H1 (cell line): Measurements from ENCODE around the gene NTN1. TPM values are rescaled to one million over a fixed set of nuclear protein-coding genes. Genes with fewer than 3 reads are reported as not detected.

Source experiments
- CBX8 ChIP-seq: fragments of 300-800, 300-1000 bp; sonication (generic); IDR thresholded peaks from 2 replicates; pipeline ENCODE4 v1.7.1; 2016; ENCODE audit warnings: low read depth, low read length, borderline replicate concordance
- GTF2F1 ChIP-seq: IDR thresholded peaks from 2 replicates; pipeline ENCODE4 v1.6.1; 2012; ENCODE audit warnings: low read depth, low read length, improper control_type of control experiment, borderline replicate concordance
- JUND ChIP-seq: IDR thresholded peaks from 2 replicates; pipeline ENCODE4 v1.6.1; 2011; ENCODE audit warnings: mild to moderate bottlenecking, improper control_type of control experiment, low read length
- KDM4A ChIP-seq: IDR thresholded peaks from one replicate; pipeline ENCODE4 v1.7.1; 2012; ENCODE audit warnings: low read depth, mild to moderate bottlenecking, moderate library complexity, low read length, inconsistent platforms; ENCODE audit not compliant: severe bottlenecking
- POLR2A ChIP-seq, 2 experiments: IDR thresholded peaks; 1 replicate in 1 of 2; 2 replicates in 1 of 2; pipeline ENCODE4 v1.6.1; 2011; ENCODE audit warnings: low read depth in 2 of 2, low read length in 2 of 2, mild to moderate bottlenecking in 2 of 2; ENCODE audit errors: control extremely low read depth in 1 of 2
- POLR2AphosphoS5 ChIP-seq: IDR thresholded peaks from 2 replicates; pipeline ENCODE4 v1.6.1; 2011; ENCODE audit warnings: low read depth, low read length
- SP2 ChIP-seq: IDR thresholded peaks from 2 replicates; pipeline ENCODE4 v1.6.1; 2012; ENCODE audit warnings: mild to moderate bottlenecking, low read length, inconsistent platforms
- SP4 ChIP-seq: IDR thresholded peaks from 2 replicates; pipeline ENCODE4 v1.6.1; 2012; ENCODE audit warnings: low read length, inconsistent platforms
- TAF1 ChIP-seq: IDR thresholded peaks from 2 replicates; pipeline ENCODE4 v1.6.1; 2011; ENCODE audit warnings: mild to moderate bottlenecking, low read depth, low read length
- USF2 ChIP-seq: IDR thresholded peaks from 2 replicates; pipeline ENCODE4 v1.6.1; 2011; ENCODE audit warnings: low read length, improper control_type of control experiment
- polyA plus RNA-seq, 7 experiments: library from polyadenylated mRNA; depleted of rRNA in 3 of 7; stranded (reverse) in 5 of 7; unstranded in 2 of 7; fragments of >200 nt in 5 of 7; fragments of 200-250 nt in 2 of 7; gene quantifications; 1 replicate in 5 of 7; 2 replicates in 1 of 7; 4 replicates in 1 of 7; pipeline versions ENCODE4 v1.2.1 to v1.2.3, GENCODE V29; 2011 to 2013; ENCODE audit warnings: missing spikeins in 2 of 7, mixed read lengths in 2 of 7
- total RNA-seq: library from RNA; stranded (reverse); fragmentation: NEBNext Ultra II Directional; extraction: Animal tissue kit (Norgen Biotek cat#: 25700); gene quantifications from 2 replicates; pipeline ENCODE4 v1.2.1, GENCODE V29; 2021
- TF ChIP-seq, protein P1 (sequence below): fragments of 300-600 bp; sonication (generic); IDR thresholded peaks from 2 replicates; pipeline ENCODE4 v1.7.1; 2012; ENCODE audit warnings: low read length, moderate library complexity, mild to moderate bottlenecking, inconsistent platforms; ENCODE audit not compliant: insufficient replicate concordance

Gene NTN1
- total and polyA plus RNA-seq, 2 of the 8 experiments (the other 6 are each of a cell fraction or from before 2014, with no cell fraction given) = 2.0 to 2.3 TPM

DNA sequence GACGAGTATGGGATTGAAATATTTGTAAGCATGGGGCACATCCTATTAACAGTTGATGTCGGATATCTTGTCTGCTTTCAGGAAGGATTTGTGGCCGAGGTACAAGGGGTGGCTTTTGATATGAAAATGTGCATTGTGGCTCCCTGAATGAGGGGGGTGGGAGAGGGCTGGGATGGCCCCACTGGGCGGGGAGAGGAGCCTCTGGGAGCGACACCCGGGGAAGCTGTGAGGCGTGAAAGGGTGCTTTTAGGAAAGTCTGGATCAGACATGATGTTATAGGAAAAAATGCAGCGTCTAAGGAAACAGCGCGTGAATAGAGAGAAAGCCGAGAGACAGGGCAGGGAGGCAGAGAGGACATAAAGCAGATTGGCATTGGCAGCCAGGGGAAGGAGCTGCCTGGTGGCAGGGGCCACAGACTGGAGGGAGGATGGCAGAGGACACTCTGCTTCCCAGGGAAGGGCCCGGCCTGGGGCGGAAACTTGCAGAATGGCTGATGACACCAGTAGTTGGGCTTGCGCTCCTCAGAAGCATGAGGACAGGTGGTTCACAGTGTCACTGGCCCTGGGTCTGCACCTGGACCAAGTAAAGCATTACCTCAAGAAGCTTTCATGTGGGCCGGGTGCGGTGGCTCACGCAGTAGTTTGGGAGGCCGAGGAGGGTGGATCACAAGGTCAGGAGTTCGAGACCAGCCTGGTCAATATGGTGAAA lies 95.7 kb downstream of the NTN1 start (continued):
- TF ChIP-seq, protein P1, sequence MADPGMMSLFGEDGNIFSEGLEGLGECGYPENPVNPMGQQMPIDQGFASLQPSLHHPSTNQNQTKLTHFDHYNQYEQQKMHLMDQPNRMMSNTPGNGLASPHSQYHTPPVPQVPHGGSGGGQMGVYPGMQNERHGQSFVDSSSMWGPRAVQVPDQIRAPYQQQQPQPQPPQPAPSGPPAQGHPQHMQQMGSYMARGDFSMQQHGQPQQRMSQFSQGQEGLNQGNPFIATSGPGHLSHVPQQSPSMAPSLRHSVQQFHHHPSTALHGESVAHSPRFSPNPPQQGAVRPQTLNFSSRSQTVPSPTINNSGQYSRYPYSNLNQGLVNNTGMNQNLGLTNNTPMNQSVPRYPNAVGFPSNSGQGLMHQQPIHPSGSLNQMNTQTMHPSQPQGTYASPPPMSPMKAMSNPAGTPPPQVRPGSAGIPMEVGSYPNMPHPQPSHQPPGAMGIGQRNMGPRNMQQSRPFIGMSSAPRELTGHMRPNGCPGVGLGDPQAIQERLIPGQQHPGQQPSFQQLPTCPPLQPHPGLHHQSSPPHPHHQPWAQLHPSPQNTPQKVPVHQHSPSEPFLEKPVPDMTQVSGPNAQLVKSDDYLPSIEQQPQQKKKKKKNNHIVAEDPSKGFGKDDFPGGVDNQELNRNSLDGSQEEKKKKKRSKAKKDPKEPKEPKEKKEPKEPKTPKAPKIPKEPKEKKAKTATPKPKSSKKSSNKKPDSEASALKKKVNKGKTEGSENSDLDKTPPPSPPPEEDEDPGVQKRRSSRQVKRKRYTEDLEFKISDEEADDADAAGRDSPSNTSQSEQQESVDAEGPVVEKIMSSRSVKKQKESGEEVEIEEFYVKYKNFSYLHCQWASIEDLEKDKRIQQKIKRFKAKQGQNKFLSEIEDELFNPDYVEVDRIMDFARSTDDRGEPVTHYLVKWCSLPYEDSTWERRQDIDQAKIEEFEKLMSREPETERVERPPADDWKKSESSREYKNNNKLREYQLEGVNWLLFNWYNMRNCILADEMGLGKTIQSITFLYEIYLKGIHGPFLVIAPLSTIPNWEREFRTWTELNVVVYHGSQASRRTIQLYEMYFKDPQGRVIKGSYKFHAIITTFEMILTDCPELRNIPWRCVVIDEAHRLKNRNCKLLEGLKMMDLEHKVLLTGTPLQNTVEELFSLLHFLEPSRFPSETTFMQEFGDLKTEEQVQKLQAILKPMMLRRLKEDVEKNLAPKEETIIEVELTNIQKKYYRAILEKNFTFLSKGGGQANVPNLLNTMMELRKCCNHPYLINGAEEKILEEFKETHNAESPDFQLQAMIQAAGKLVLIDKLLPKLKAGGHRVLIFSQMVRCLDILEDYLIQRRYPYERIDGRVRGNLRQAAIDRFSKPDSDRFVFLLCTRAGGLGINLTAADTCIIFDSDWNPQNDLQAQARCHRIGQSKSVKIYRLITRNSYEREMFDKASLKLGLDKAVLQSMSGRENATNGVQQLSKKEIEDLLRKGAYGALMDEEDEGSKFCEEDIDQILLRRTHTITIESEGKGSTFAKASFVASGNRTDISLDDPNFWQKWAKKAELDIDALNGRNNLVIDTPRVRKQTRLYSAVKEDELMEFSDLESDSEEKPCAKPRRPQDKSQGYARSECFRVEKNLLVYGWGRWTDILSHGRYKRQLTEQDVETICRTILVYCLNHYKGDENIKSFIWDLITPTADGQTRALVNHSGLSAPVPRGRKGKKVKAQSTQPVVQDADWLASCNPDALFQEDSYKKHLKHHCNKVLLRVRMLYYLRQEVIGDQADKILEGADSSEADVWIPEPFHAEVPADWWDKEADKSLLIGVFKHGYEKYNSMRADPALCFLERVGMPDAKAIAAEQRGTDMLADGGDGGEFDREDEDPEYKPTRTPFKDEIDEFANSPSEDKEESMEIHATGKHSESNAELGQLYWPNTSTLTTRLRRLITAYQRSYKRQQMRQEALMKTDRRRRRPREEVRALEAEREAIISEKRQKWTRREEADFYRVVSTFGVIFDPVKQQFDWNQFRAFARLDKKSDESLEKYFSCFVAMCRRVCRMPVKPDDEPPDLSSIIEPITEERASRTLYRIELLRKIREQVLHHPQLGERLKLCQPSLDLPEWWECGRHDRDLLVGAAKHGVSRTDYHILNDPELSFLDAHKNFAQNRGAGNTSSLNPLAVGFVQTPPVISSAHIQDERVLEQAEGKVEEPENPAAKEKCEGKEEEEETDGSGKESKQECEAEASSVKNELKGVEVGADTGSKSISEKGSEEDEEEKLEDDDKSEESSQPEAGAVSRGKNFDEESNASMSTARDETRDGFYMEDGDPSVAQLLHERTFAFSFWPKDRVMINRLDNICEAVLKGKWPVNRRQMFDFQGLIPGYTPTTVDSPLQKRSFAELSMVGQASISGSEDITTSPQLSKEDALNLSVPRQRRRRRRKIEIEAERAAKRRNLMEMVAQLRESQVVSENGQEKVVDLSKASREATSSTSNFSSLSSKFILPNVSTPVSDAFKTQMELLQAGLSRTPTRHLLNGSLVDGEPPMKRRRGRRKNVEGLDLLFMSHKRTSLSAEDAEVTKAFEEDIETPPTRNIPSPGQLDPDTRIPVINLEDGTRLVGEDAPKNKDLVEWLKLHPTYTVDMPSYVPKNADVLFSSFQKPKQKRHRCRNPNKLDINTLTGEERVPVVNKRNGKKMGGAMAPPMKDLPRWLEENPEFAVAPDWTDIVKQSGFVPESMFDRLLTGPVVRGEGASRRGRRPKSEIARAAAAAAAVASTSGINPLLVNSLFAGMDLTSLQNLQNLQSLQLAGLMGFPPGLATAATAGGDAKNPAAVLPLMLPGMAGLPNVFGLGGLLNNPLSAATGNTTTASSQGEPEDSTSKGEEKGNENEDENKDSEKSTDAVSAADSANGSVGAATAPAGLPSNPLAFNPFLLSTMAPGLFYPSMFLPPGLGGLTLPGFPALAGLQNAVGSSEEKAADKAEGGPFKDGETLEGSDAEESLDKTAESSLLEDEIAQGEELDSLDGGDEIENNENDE = no peak
- TF ChIP-seq CBX8 = no peak
- TF ChIP-seq TAF1 = no peak
- no peak for TF ChIP-seq KDM4A
- TF ChIP-seq SP4 = no peak
- TF ChIP-seq USF2 = no peak
- TF ChIP-seq GTF2F1 = no peak
- TF ChIP-seq POLR2A (IDR thresholded peaks at IDR 0.05; ENCODE audit: control extremely low read depth in 1 of 2, low read depth in 2 of 2, low read length in 2 of 2) = no peak
- no peak for TF ChIP-seq POLR2AphosphoS5
- no peak for TF ChIP-seq SP2
- no peak for TF ChIP-seq JUND
